HG03196 (cell line): Measurements from ENCODE around the gene CDT1.
"Not testable (repeated sequence)": the region's sequence is repeated elsewhere in the genome, so short reads cannot be mapped to it uniquely, and the experiment has no call there.

Source experiments
- ATAC-seq: cut with Tn5 transposase; IDR thresholded peaks from one replicate; pipeline ENCODE4 v1.9.1; 2021; ENCODE audit not compliant: unreplicated experiment

The CDT1 gene

GRCh38 chr16:88815901-88816589 lies 12.5 kb downstream of the CDT1 start:
- ATAC-seq: no peak

GRCh38 chr16:88816736-88817535 lies 13.3 kb downstream of the CDT1 start:
- ATAC-seq: no peak

- ATAC-seq: no peak
Measured at GRCh38 chr16:88817785-88818574, 14.4 kb downstream of the CDT1 start.

GRCh38 chr16:88818575-88818874 lies 14.9 kb downstream of the CDT1 start:
- no peak for ATAC-seq

- no peak for ATAC-seq
Measured at GRCh38 chr16:88819126-88819525, 15.5 kb downstream of the CDT1 start.

GRCh38 chr16:88820385-88821025 lies 16.9 kb downstream of the CDT1 start:
- no peak for ATAC-seq

GRCh38 chr16:88821168-88821850 lies 17.7 kb downstream of the CDT1 start:
- no peak for ATAC-seq

- no peak for ATAC-seq
Measured at GRCh38 chr16:88822281-88823040, 18.9 kb downstream of the CDT1 start.

- not testable (repeated sequence) for ATAC-seq
Measured at GRCh38 chr16:88823646-88824045, 20.1 kb downstream of the CDT1 start.

- ATAC-seq: no peak
Measured at GRCh38 chr16:88824256-88825077, 20.9 kb downstream of the CDT1 start.

GRCh38 chr16:88825146-88825545 lies 21.6 kb downstream of the CDT1 start:
- ATAC-seq: no peak

- ATAC-seq: no peak
Measured at GRCh38 chr16:88826070-88826840, 22.7 kb downstream of the CDT1 start.

- ATAC-seq: no peak
Measured at GRCh38 chr16:88827727-88828126, 24.1 kb downstream of the CDT1 start.

- no peak for ATAC-seq
Measured at GRCh38 chr16:88828711-88829110, 25.1 kb downstream of the CDT1 start.

- no peak for ATAC-seq
Measured at GRCh38 chr16:88830258-88830657, 26.7 kb downstream of the CDT1 start.

- ATAC-seq: no peak
Measured at GRCh38 chr16:88830783-88831182, 27.2 kb downstream of the CDT1 start.

- no peak for ATAC-seq
Measured at GRCh38 chr16:88831838-88832237, 28.2 kb downstream of the CDT1 start.

GRCh38 chr16:88833086-88833485 lies 29.5 kb downstream of the CDT1 start:
- no peak for ATAC-seq
